GM12874 (cell line): Measurements from ENCODE around the gene RAD51B.

Experiments used
- TF ChIP-seq, protein P1 (sequence below): IDR thresholded peaks from 2 replicates; pipeline ENCODE4 v1.5.1; 2011; ENCODE audit warnings: low read depth, mild to moderate bottlenecking, control low read depth, low read length, moderate library complexity; ENCODE audit not compliant: insufficient read depth

The RAD51B gene

DNA sequence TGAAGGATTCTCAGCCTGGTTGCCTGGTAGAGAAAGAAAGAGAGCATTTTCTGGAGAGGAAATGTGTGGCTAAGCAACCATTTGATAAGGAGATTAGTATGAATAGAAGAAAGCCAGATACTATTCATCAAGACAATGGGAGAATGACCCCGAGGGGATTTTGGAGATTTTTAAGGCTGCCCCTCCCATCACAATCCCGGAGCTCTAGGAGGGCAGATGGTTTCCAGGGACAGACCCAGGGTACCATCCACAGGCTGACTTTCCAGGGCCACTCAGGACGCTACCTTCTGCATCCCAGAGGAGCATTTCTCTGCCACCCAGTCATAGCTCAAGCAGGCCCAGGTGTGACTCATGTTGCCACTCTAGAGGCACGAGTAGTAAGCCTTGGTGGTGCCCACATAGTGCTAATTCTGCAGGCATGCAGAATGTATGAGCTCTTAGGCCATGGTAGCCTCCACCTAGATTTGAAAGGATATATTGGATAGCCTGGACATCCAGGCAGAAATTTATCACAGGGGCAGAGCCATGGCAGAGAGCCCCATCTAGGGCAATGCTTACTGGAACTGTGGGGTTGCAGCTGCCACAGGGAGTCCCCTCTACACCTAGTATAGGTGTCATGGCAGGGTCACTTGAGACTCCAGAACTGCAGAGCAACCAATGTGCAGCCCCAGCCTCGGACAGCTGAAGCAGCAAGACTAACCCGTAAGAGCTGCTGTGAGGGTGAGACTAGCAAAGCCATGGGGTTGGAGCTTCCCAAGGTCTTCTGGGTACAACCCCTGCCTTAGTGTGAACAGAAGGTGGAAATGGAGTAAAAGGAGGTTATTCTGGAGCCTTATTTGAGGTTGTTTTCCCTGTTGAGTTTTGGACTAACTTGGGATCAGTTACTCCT is 607.3 kb downstream of the RAD51B start:
- TF ChIP-seq, protein P1, sequence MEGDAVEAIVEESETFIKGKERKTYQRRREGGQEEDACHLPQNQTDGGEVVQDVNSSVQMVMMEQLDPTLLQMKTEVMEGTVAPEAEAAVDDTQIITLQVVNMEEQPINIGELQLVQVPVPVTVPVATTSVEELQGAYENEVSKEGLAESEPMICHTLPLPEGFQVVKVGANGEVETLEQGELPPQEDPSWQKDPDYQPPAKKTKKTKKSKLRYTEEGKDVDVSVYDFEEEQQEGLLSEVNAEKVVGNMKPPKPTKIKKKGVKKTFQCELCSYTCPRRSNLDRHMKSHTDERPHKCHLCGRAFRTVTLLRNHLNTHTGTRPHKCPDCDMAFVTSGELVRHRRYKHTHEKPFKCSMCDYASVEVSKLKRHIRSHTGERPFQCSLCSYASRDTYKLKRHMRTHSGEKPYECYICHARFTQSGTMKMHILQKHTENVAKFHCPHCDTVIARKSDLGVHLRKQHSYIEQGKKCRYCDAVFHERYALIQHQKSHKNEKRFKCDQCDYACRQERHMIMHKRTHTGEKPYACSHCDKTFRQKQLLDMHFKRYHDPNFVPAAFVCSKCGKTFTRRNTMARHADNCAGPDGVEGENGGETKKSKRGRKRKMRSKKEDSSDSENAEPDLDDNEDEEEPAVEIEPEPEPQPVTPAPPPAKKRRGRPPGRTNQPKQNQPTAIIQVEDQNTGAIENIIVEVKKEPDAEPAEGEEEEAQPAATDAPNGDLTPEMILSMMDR = no peak

DNA sequence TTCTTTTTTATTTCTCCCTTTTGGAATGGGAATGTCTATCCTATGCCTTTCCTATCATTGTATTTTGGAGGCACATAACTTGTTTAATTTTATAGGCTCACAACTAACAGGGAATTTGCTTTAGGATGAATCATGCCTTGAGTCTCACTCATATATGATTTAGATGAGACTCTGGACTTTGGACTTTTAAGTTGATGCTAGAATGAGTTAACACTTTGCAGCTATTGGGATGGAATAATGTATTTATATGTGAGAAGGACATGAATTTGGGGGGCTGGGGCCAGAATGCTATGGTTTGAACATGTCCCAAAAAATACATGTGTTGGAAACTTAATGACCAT is 607.9 kb downstream of the RAD51B start:
- TF ChIP-seq, protein P1 = no peak

DNA sequence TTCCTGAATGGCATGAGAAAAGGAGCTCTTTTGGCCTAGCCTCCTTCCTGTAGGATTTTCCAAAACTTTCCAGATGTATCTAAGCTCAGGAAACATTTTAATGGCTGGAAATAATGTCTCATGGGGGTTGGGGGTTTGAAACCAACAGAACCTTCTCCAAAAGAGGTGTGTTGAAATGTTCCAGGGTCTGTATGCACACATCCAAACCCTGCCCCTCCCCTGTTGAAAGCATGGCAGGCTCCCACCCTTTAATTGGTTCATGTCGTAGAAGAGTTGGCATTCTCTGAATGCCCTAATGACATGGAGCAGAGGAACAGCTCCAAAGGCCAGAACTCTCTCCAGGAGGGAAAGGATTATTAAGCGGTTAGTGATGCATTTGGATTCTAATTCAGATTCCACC is 620.1 kb downstream of the RAD51B start:
- TF ChIP-seq, protein P1 = no peak

DNA sequence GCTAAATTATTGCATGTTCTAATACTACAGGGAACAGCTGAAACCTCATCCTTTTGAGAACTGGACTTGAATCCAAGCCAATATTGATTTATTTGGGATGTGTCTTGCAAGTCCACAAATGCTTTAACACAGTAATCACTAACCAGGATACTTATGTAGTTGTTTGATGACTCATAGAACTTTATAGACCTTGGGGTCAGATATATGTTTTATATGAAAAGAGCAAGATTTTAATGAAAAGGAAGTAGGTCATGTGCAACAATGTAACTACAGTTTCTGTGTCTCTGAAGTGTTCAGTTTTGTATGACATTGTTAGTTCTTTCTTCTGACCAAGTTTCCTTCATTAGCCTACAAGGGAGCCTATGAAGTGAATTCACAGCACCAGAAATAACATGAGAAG is 621.2 kb downstream of the RAD51B start:
- TF ChIP-seq, protein P1 = no peak

- TF ChIP-seq, protein P1 = no peak
Measured at GRCh38 chr14:68441542-68441941, 622.0 kb downstream of the RAD51B start.

DNA sequence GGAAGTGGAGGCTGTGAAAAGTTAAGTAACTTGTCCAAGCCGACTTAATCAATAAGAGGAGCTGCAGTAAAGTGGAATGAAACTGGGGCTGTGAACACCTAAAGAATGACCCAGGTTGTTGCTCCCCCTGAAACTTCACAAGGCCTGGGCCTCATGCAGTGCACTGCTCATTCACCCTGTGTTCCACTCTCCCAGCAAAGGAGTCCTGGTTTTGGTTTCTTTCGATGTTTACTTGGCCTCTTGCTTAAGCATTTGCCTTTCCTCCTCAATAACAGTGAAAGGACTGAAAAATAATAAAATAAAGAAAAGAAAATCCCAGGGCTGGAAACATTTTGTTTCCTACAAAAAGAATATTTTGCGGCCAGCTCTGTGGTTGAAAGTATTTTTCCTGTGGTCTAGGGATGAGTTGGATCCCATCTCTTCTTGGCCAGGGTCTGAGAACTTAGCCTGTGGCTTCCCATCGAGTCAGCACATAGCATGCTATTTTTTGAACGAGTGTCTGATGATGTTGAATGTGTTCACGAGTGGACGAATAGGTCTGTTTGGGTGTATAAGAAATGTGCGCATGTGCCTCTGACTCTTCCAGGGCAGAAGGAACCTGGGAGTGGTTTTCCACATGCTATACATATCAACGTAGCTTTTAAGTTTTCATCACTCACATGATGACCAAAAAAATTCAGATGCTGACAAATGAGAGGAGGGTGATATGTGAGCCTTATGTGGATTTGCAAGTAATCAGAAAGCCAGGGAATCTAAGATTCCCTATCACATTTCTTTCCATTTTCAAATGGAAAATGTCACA is 623.5 kb downstream of the RAD51B start:
- TF ChIP-seq, protein P1 = no peak

DNA sequence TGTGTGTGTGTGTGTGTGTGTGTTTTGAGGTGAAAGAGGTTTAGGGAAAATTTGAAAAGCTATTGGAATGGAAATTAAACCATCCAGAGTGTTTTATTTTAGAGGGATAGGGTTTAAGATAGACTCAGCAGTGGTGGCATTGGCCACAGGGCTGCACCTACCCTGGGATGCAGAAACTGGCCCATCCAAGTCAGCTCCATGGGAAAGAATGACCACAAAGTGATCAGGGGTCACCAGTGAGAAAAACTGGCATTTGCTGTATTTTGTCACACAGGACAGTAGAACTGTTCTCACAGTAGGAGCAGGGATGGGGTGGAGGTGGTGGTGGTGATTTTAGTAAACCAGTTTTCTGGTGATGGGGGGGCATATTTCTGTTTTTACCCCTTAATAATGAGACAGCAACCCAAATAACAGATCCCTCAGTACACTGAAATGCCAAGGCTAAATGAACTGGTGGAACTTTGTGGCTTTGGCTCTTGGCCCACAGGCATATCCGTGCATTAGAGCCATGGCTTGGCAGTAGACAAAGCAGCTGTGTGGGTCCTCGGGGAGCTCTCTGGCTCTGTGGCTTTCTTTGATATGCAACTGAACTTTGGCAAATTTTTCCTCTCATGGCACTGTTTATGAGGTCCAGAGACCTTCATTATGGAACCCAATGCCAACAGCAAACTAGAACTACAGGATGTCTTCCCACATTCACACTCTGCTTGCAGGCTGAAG is 625.0 kb downstream of the RAD51B start:
- TF ChIP-seq, protein P1 = no peak
